Measurements from ENCODE around the gene KCNIP4. TPM values are rescaled to one million over a fixed set of nuclear protein-coding genes. Genes with fewer than 3 reads are reported as not detected.

Gene KCNIP4
- total RNA-seq, 1 donor from 2014 or later: 0.39 TPM

DNA sequence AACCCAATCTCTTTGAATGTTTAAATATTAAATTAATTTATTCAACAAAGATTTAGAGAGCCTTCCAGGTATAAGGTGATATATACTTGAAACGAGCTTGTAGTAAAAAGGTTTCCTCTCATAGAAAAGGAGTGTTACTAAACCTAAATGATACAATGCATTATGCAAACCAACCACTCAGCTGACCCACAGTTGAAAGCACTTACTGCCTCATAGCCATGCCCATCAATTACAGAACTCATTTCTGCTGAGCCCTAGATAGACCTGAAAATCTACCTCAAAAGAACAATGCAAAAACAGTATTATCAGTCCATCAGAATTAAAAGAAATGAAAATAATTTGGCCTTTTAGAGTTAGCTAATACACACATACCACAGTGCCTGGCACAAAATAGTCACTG is 75.4 kb downstream of the KCNIP4 start:
- Histone ChIP-seq H3F3A (ENCODE audit: low read depth) (no peaks in the 10 kb centered on the region), H3K27me3 (no peaks in the 10 kb centered on the region), H3K4me1 (peaks cover 14% of the 10 kb centered on the region), H3K27ac (no peak overlapping the region), H3K79me2 (ENCODE audit: low read depth) (no peaks in the 10 kb centered on the region), H3K4me3 (no peak overlapping the region), H4K20me1 (ENCODE audit: low read depth) (no peaks in the 10 kb centered on the region), H3K9me3 (ENCODE audit: low read depth) (no peaks in the 10 kb centered on the region), H2AFZ (replicated peaks) (no peak overlapping the region), H3K36me3 (no peaks in the 10 kb centered on the region), H3K4me2 (no peak overlapping the region), H3K9ac (no peak overlapping the region)
- no peak for TF ChIP-seq CTCF (IDR thresholded peaks at IDR 0.05)
- TF ChIP-seq EZH2 (IDR thresholded peaks at IDR 0.05): no peak
- TF ChIP-seq EZH2phosphoT487 (IDR thresholded peaks at IDR 0.05): no peak
- Mint-ChIP-seq H3K9me3 (peaks cover 2% of the 10 kb centered on the region), H3K36me3 (no peaks in the 10 kb centered on the region), H3K4me3 (no peak overlapping the region), H3K4me1 (peaks cover 6% of the 10 kb centered on the region), H3K27ac (no peak overlapping the region), H3K27me3 (ENCODE audit: insufficient read depth, low read depth) (no peaks in the 10 kb centered on the region)
- DNase-seq (ENCODE audit: low spot score): no peak

- Histone ChIP-seq H3K9me3 (ENCODE audit: low read depth) (no peaks in the 10 kb centered on the region), H2AFZ (replicated peaks) (no peak overlapping the region), H3K27me3 (no peaks in the 10 kb centered on the region), H4K20me1 (ENCODE audit: low read depth) (no peaks in the 10 kb centered on the region), H3K4me1 (peaks cover 14% of the 10 kb centered on the region), H3K79me2 (ENCODE audit: low read depth) (no peaks in the 10 kb centered on the region), H3K36me3 (no peaks in the 10 kb centered on the region), H3K4me3 (no peak overlapping the region), H3K4me2 (no peak overlapping the region), H3K9ac (no peak overlapping the region), H3F3A (ENCODE audit: low read depth) (no peaks in the 10 kb centered on the region), H3K27ac (no peak overlapping the region)
- peak; percentile 49 for DNase-seq (ENCODE audit: low spot score)
- H3K36me3 Mint-ChIP-seq: no peaks in the 10 kb centered on the region
- no peak overlapping the region for H3K4me3 Mint-ChIP-seq
- H3K27ac Mint-ChIP-seq: peak overlapping the region; percentile 4
- no peaks in the 10 kb centered on the region for H3K27me3 Mint-ChIP-seq (ENCODE audit: insufficient read depth, low read depth)
- peaks cover 2% of the 10 kb centered on the region for H3K9me3 Mint-ChIP-seq
- TF ChIP-seq EZH2phosphoT487 (IDR thresholded peaks at IDR 0.05): no peak
- no peak for TF ChIP-seq CTCF (IDR thresholded peaks at IDR 0.05)
- TF ChIP-seq EZH2 (IDR thresholded peaks at IDR 0.05): no peak
- H3K4me1 Mint-ChIP-seq: peaks cover 6% of the 10 kb centered on the region
Observed at GRCh38 chr4:21872101-21872500, 76.5 kb downstream of the KCNIP4 start.

GRCh38 chr4:21869978-21870745 is 78.4 kb downstream of the KCNIP4 start:
- Histone ChIP-seq H3K9me3 (ENCODE audit: low read depth) (no peaks in the 10 kb centered on the region), H3K27me3 (no peaks in the 10 kb centered on the region), H3K36me3 (no peaks in the 10 kb centered on the region), H3K9ac (no peak overlapping the region), H3K79me2 (ENCODE audit: low read depth) (no peaks in the 10 kb centered on the region), H3K27ac (no peak overlapping the region), H3F3A (ENCODE audit: low read depth) (no peaks in the 10 kb centered on the region), H3K4me1 (peaks cover 14% of the 10 kb centered on the region), H3K4me2 (no peak overlapping the region), H2AFZ (replicated peaks) (peak overlapping the region; percentile 45), H3K4me3 (no peak overlapping the region), H4K20me1 (ENCODE audit: low read depth) (no peaks in the 10 kb centered on the region)
- peaks cover 2% of the 10 kb centered on the region for H3K9me3 Mint-ChIP-seq
- peaks cover 6% of the 10 kb centered on the region for H3K4me1 Mint-ChIP-seq
- DNase-seq (ENCODE audit: low spot score): no peak
- no peak for TF ChIP-seq EZH2 (IDR thresholded peaks at IDR 0.05)
- TF ChIP-seq CTCF (IDR thresholded peaks at IDR 0.05): no peak
- TF ChIP-seq EZH2phosphoT487 (IDR thresholded peaks at IDR 0.05): no peak
- H3K27me3 Mint-ChIP-seq (ENCODE audit: insufficient read depth, low read depth): no peaks in the 10 kb centered on the region
- H3K36me3 Mint-ChIP-seq: no peaks in the 10 kb centered on the region
- no peak overlapping the region for H3K27ac Mint-ChIP-seq
- H3K4me3 Mint-ChIP-seq: no peak overlapping the region
